RCC 7860 (cell line): ENCODE data around the gene TDRD10.
A peak's percentile ranks its signal among the peaks of the same experiment; 100 is the strongest.

Source experiments
- DNase-seq: peaks from one replicate; pipeline ENCODE4 v3.0.0-alpha.2; 2015; ENCODE audit warnings: low spot score
- FAIRE-seq: peaks from 2 replicates; lab custom pipeline; 2012; peaks lifted over from hg19 to GRCh38; lab: Jason Lieb, UNC

The TDRD10 gene

DNA sequence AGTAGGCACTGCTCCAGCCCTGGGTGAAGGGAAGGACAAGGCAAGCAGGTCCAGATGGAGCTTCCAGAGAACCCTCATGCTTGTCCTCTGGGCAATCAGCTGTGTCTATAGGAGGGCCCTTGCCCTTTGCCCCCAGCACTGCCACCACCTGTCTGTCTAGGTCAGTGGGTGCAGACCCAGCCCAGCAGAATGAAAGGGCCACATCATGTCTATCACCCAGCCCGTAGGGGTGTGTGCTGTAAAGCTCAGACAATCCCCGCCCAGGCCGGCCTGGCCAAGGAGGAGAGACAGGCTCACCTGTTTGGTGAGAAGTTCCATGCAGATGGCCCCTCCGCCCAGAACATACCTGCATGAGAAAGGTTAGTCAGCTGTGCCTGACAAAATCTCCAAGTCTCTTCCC is 49.5 kb downstream of the TDRD10 start:
- DNase-seq (no peak), FAIRE-seq (no peak)

DNA sequence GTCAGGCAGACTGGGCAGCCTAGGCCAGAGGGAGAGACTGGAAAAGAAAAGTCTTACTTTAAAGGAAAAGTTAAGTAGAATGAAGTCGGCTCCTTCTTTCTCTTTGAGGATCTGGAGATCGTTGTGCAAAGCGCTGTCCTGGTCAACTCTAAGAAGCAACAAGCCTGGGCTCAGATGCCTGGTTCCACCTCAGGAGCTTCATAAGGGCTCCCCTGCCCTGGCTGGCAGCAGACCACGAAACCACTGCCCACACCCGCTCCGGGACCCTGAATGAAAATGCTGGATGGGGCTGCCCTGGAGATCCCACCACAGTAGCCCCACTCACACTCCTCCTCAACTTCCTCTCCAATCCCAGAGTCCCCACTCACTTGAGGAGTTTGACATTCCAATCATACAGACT is 50.0 kb downstream of the TDRD10 start:
- FAIRE-seq (no peak), DNase-seq (no peak)

GRCh38 chr1:154553056-154554030 is 51.3 kb downstream of the TDRD10 start:
- FAIRE-seq = no peak
- DNase-seq = no peak

- no peak for DNase-seq
- no peak for FAIRE-seq
Observed at GRCh38 chr1:154556422-154556821, 54.4 kb downstream of the TDRD10 start.

- DNase-seq (no peak), FAIRE-seq (no peak)
Observed at GRCh38 chr1:154557248-154557938, 55.4 kb downstream of the TDRD10 start.

DNA sequence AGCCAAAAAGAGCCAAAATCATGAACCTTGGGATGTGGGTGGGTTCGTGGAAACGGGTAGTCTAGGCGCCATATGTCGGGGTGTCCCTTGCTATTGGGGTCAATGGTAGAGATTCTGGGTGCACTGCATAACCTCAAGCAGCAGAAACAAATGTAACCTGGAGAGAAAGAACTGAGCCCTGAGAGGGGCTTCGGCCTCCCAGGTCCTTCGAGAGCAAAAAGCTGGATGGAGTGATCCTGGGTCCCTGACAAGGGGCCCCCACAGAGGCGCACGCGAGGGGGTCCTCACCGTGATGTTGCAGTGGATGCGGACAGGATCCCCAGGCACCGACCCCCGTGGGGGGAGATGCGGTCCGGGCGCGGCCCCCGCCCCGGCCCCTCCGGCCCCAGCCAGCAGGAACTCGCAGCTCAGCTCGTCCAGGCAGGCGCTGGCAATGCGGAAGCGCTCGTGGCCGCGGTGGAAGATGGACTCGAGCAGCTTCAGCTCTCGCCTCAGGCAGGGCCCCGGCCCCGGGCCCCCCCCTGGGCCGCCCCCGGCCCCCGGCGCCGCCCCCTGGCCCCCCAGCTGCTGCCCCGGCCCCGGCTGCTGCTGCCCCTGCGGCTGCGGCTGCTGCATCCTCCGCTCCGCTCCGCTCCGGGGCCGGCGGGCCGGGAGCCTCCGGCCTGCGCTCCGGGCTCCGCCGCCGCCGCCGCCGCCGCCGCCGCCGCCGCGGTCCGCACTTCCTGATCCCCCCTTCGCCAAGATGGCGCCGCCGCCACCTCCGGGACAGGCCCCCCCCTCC is 56.1 kb downstream of the TDRD10 start, which contains the start of gene UBE2Q1:
Gene UBE2Q1 (minus strand): TSS at position 724 of the 781 bp plus-strand sequence. CDS start 109 bp downstream, at position 615.
- no peak for DNase-seq
- FAIRE-seq = no peak

GRCh38 chr1:154558720-154559465 is 56.9 kb downstream of the TDRD10 start:
- peak; percentile 36 for FAIRE-seq

DNA sequence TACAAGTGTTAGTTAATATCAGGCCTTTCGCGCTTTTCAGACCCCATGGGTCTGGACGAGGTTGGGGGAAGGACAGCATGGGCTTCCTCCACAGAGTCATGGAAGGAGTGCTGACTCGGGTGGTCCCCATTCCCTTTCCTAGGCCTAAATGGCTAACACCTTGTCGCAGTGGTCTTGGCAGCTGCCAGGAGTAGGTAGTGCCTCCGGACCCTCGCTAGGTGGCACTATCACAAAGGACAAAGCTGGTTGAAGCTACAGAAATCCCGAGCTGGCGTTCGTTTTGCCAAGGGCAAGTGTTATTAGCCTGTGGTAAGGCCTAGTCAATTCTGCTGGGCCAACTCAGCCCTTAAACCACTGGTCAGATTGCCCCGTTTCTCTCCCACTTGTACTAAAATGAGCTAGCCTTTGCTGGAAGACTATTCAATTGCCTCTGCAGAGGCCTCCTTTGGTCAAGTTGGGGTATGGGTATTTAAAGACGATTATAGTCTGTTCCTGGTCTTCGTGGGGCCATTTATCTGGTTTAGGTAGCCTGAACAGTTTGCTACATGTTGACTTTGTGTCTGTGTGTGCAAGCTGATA is 57.5 kb downstream of the TDRD10 start:
- FAIRE-seq = peak; percentile 24
- peak; percentile 79 for DNase-seq

More at GRCh38 chr1:154558720-154559465, 56.9 kb downstream of the TDRD10 start:
- DNase-seq = peak; percentile 95

DNA sequence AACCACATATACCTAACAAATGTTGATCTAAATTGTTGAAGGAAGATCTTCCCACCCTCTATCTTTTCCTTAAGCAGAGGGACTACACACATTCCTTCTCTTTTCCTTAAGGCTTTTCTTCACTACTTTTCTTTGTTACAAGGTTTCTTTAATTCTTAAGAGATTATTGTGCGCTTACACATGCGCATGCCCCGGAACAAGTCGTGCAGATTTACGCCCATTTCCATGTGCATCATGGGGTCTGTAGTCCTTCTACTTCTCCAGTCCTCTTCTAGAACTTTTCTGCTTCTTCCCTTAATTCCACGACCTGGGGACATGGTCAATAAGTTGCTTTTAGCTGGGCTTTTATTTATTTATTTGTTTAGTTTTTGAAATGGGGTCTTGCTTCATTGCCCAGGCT is 63.9 kb downstream of the TDRD10 start:
- DNase-seq (no peak), FAIRE-seq (no peak)

- FAIRE-seq (no peak), DNase-seq (no peak)
Observed at GRCh38 chr1:154567386-154568156, 65.6 kb downstream of the TDRD10 start, which contains the start of gene CHRNB2. Gene CHRNB2, plus strand, starts transcription at chr1:154567778. Its CDS starts 267 bp downstream, at chr1:154568045.

DNA sequence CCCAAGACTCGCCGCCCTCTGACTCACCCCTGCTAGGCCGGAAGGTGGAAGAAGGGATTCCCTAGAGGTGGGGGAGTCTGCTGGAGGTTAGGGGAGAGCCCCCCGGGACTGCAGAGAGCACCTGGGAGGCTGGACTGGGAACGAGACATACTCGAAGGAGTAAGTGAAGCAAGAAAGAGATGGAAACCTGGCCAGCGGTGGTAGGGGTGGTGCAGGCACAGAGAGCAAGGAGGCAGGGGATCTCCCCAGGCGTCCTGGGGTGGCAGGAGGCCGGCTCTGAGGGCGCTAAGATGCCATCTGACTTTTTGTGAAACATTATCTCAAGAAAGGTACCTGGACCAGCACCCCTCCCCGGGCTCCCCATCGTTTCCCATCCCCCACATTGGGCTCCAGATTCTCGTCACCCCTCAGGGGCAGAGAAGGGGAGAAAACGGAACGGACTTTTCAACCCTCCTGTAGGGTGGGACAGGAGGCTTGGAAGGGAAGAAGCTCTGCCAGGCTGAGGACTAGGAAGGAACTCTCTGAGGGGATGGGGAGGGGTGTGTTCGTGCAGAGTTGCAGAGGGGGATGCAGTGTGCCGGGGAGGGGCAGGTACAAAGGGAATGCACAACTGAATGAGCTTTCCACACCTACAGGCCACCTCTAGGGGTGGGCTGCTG is 66.3 kb downstream of the TDRD10 start:
- FAIRE-seq (no peak), DNase-seq (no peak)

DNA sequence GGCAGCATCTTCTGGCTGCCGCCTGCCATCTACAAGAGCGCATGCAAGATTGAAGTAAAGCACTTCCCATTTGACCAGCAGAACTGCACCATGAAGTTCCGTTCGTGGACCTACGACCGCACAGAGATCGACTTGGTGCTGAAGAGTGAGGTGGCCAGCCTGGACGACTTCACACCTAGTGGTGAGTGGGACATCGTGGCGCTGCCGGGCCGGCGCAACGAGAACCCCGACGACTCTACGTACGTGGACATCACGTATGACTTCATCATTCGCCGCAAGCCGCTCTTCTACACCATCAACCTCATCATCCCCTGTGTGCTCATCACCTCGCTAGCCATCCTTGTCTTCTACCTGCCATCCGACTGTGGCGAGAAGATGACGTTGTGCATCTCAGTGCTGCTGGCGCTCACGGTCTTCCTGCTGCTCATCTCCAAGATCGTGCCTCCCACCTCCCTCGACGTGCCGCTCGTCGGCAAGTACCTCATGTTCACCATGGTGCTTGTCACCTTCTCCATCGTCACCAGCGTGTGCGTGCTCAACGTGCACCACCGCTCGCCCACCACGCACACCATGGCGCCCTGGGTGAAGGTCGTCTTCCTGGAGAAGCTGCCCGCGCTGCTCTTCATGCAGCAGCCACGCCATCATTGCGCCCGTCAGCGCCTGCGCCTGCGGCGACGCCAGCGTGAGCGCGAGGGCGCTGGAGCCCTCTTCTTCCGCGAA is 69.4 kb downstream of the TDRD10 start:
- DNase-seq (no peak), FAIRE-seq (no peak)

DNA sequence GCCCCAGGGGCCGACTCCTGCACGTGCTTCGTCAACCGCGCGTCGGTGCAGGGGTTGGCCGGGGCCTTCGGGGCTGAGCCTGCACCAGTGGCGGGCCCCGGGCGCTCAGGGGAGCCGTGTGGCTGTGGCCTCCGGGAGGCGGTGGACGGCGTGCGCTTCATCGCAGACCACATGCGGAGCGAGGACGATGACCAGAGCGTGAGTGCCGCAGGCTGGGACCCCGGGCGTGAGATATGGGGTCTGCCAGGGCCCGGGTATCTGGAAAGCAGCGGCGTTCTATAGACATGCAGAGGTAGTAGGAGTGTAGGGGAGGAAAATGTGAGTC is 69.9 kb downstream of the TDRD10 start:
- FAIRE-seq = no peak
- DNase-seq = no peak

GRCh38 chr1:154572468-154573167 is 70.6 kb downstream of the TDRD10 start:
- DNase-seq (no peak), FAIRE-seq (no peak)

DNA sequence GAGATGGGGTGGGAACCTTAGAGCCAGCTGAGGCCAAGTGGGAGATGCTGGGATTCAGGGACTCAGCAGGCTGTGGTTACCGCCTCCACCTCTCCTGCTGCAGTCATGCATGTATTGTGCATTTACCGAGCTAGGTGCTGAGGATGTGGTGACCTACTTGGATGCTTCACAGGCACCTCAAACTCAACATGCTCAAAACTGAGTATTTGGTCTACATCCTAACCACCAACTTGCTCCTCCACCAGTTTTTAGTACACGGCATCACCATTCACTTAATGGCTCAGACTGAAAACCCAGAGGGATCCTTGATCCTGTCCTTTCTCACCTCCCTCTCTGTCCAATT is 71.1 kb downstream of the TDRD10 start:
- DNase-seq (no peak), FAIRE-seq (no peak)

DNA sequence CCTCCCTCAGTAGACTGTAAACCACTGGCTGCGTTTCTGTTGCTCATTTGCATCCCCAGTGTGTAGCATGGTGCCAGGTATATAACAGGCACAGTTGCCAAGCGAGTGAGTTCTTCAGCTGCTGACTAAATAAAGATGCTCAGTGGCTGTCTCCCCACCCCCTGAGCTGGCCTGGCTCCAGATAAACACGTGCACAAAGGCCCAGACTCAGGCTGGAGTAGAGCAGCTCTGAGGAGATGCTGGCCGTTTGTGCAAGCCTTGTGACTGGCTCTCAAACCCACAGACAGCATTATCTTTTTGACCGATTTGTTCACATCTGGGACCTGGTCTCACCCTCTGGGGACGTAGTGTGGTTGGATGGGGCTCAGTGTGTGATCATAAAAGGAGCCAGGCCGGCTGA is 72.7 kb downstream of the TDRD10 start:
- FAIRE-seq (no peak), DNase-seq (no peak)

GRCh38 chr1:154575147-154575927 is 73.3 kb downstream of the TDRD10 start:
- DNase-seq (no peak), FAIRE-seq (no peak)
